ENCODE data around the gene MPND.

Gene MPND

GRCh38 chr19:4391306-4391693 lies 47.9 kb downstream of the MPND start:
- Histone ChIP-seq H3K27ac (ENCODE audit: low read length) (no peak overlapping the region), H3K27me3 (ENCODE audit: insufficient read depth, low read length) (peaks cover 8% of the 10 kb centered on the region; the same call in 1 of the 2 replicates), H3K9ac (ENCODE audit: low read depth, low read length) (no peak overlapping the region; the same call in 1 of the 2 replicates), H3K4me3 (ENCODE audit: low read length) (peak overlapping the region; percentile 50; the same call in 1 of the 2 replicates), H3K9me3 (ENCODE audit: insufficient read depth, low read depth, low read length) (no peaks in the 10 kb centered on the region), H3K36me3 (ENCODE audit: insufficient read depth, low read depth, low read length) (peaks cover 7% of the 10 kb centered on the region), H3K4me1 (ENCODE audit: insufficient read depth, low read length) (peaks cover 21% of the 10 kb centered on the region; the same call in 1 of the 2 replicates)

- Histone ChIP-seq H3K27ac (ENCODE audit: low read length) (no peak overlapping the region), H3K4me3 (ENCODE audit: low read length) (no peak overlapping the region)
These were observed 48.5 kb downstream of the MPND start for GRCh38 chr19:4391701-4392483.

GRCh38 chr19:4393947-4394590 lies 50.7 kb downstream of the MPND start:
- Histone ChIP-seq H3K27me3 (ENCODE audit: insufficient read depth, low read length) (peaks cover 8% of the 10 kb centered on the region; the same call in 1 of the 2 replicates), H3K4me3 (ENCODE audit: low read length) (no peak overlapping the region), H3K9me3 (ENCODE audit: insufficient read depth, low read depth, low read length) (no peaks in the 10 kb centered on the region), H3K4me1 (ENCODE audit: insufficient read depth, low read length) (peaks cover 27% of the 10 kb centered on the region; the same call in 1 of the 2 replicates), H3K36me3 (ENCODE audit: insufficient read depth, low read depth, low read length) (peaks cover 24% of the 10 kb centered on the region), H3K27ac (ENCODE audit: low read length) (no peak overlapping the region), H3K9ac (ENCODE audit: low read depth, low read length) (peak overlapping the region; percentile 11; the same call in 1 of the 2 replicates)

More at GRCh38 chr19:4391701-4392483, 48.5 kb downstream of the MPND start:
- Histone ChIP-seq H3K9ac (ENCODE audit: low read depth, low read length) (no peak overlapping the region), H3K4me1 (ENCODE audit: insufficient read depth, low read length) (peaks cover 24% of the 10 kb centered on the region; the same call in 1 of the 2 replicates), H3K9me3 (ENCODE audit: insufficient read depth, low read depth, low read length) (no peaks in the 10 kb centered on the region), H3K27me3 (ENCODE audit: insufficient read depth, low read length) (peaks cover 8% of the 10 kb centered on the region; the same call in 1 of the 2 replicates), H3K36me3 (ENCODE audit: insufficient read depth, low read depth, low read length) (peaks cover 12% of the 10 kb centered on the region)

- Histone ChIP-seq H3K4me3 (ENCODE audit: low read length) (no peak overlapping the region), H3K27ac (ENCODE audit: low read length) (no peak overlapping the region), H3K36me3 (ENCODE audit: insufficient read depth, low read depth, low read length) (peaks cover 24% of the 10 kb centered on the region), H3K9me3 (ENCODE audit: insufficient read depth, low read depth, low read length) (no peaks in the 10 kb centered on the region), H3K27me3 (ENCODE audit: insufficient read depth, low read length) (no peaks in the 10 kb centered on the region; the same call in 1 of the 2 replicates), H3K9ac (ENCODE audit: low read depth, low read length) (no peak overlapping the region), H3K4me1 (ENCODE audit: insufficient read depth, low read length) (peaks cover 11% of the 10 kb centered on the region; the same call in 1 of the 2 replicates)
These were observed 53.8 kb downstream of the MPND start for GRCh38 chr19:4396949-4397783.

GRCh38 chr19:4399812-4400134 lies 56.4 kb downstream of the MPND start:
- peak overlapping the region; percentile 73 for H3K9ac ChIP-seq (ENCODE audit: low read depth, low read length)
- H3K9me3 ChIP-seq (ENCODE audit: insufficient read depth, low read depth, low read length), result no peaks in the 10 kb centered on the region
- no peaks in the 10 kb centered on the region for H3K27me3 ChIP-seq (ENCODE audit: insufficient read depth, low read length)
- peaks cover 32% of the 10 kb centered on the region for H3K36me3 ChIP-seq (ENCODE audit: insufficient read depth, low read depth, low read length)
- H3K27ac ChIP-seq (ENCODE audit: low read length), result peak overlapping the region; percentile 54
- peaks cover 19% of the 10 kb centered on the region; the same call in 1 of the 2 replicates for H3K4me1 ChIP-seq (ENCODE audit: insufficient read depth, low read length)
- peak overlapping the region; percentile 78 for H3K4me3 ChIP-seq (ENCODE audit: low read length)

GRCh38 chr19:4400135-4400936 lies 57.0 kb downstream of the MPND start, which contains the start of gene SH3GL1:
Gene SH3GL1, minus strand, starts transcription at chr19:4400547. Its CDS starts 179 bp downstream, at chr19:4400368.
- Histone ChIP-seq H3K4me1 (ENCODE audit: insufficient read depth, low read length) (peaks cover 22% of the 10 kb centered on the region), H3K27ac (ENCODE audit: low read length) (peak within 1 kb of the TSS; percentile 54), H3K4me3 (ENCODE audit: low read length) (peak within 1 kb of the TSS; percentile 78), H3K9me3 (ENCODE audit: insufficient read depth, low read depth, low read length) (no peaks in the 10 kb centered on the region), H3K27me3 (ENCODE audit: insufficient read depth, low read length) (no peaks in the 10 kb centered on the region), H3K36me3 (ENCODE audit: insufficient read depth, low read depth, low read length) (peaks cover 32% of the 10 kb centered on the region), H3K9ac (ENCODE audit: low read depth, low read length) (peak within 1 kb of the TSS; percentile 73)

GRCh38 chr19:4401769-4402170 lies 58.4 kb downstream of the MPND start:
- Histone ChIP-seq H3K36me3 (ENCODE audit: insufficient read depth, low read depth, low read length) (peaks cover 40% of the 10 kb centered on the region), H3K9ac (ENCODE audit: low read depth, low read length) (peak overlapping the region; percentile 87), H3K4me1 (ENCODE audit: insufficient read depth, low read length) (peaks cover 21% of the 10 kb centered on the region), H3K9me3 (ENCODE audit: insufficient read depth, low read depth, low read length) (no peaks in the 10 kb centered on the region), H3K27ac (ENCODE audit: low read length) (no peak overlapping the region), H3K4me3 (ENCODE audit: low read length) (peak overlapping the region; percentile 77), H3K27me3 (ENCODE audit: insufficient read depth, low read length) (no peaks in the 10 kb centered on the region)

- H3K27ac ChIP-seq (ENCODE audit: low read length), result peak within 1 kb of the TSS; percentile 41
- no peaks in the 10 kb centered on the region for H3K27me3 ChIP-seq (ENCODE audit: insufficient read depth, low read length)
- H3K4me1 ChIP-seq (ENCODE audit: insufficient read depth, low read length), result peaks cover 19% of the 10 kb centered on the region
- peak within 1 kb of the TSS; percentile 99 for H3K9ac ChIP-seq (ENCODE audit: low read depth, low read length)
- H3K4me3 ChIP-seq (ENCODE audit: low read length), result peak within 1 kb of the TSS; percentile 93
- no peaks in the 10 kb centered on the region for H3K9me3 ChIP-seq (ENCODE audit: insufficient read depth, low read depth, low read length)
- H3K36me3 ChIP-seq (ENCODE audit: insufficient read depth, low read depth, low read length), result peaks cover 40% of the 10 kb centered on the region
These were observed 59.0 kb downstream of the MPND start, which contains the start of gene CHAF1A for GRCh38 chr19:4402171-4403004. Gene CHAF1A, plus strand, starts transcription at chr19:4402640. Its CDS starts 123 bp downstream, at chr19:4402763.

- Histone ChIP-seq H3K9me3 (ENCODE audit: insufficient read depth, low read depth, low read length) (no peaks in the 10 kb centered on the region), H3K4me1 (ENCODE audit: insufficient read depth, low read length) (peaks cover 19% of the 10 kb centered on the region), H3K27me3 (ENCODE audit: insufficient read depth, low read length) (no peaks in the 10 kb centered on the region), H3K27ac (ENCODE audit: low read length) (peak overlapping the region; percentile 41), H3K36me3 (ENCODE audit: insufficient read depth, low read depth, low read length) (peaks cover 36% of the 10 kb centered on the region), H3K9ac (ENCODE audit: low read depth, low read length) (peak overlapping the region; percentile 99), H3K4me3 (ENCODE audit: low read length) (peak overlapping the region; percentile 93)
These were observed 59.8 kb downstream of the MPND start for GRCh38 chr19:4403005-4403761.

All from iPS-20b (cell line).